Muscle of back (tissue), 11 donors: Measurements from ENCODE around the gene MYO3B. TPM values are rescaled to one million over a fixed set of nuclear protein-coding genes. Genes with fewer than 3 reads are reported as not detected.
A peak's percentile ranks its signal among the peaks of the same experiment; 100 is the strongest.

Experiments used
- DNase-seq, 3 donors: peaks; one replicate each; pipeline versions ENCODE4 v3.0.0 to v3.0.0-alpha.2; 2013
- polyA plus RNA-seq, 10 donors: library from polyadenylated mRNA; unstranded; fragments of 120-200 nt; gene quantifications; one replicate each; pipeline ENCODE4 v1.2.1, GENCODE V29; 2013; ENCODE audit not compliant: insufficient read length in 10 of 10

Gene MYO3B
- polyA plus RNA-seq, 10 donors, result 0.07 to 1.1 (median 0.16) TPM

GRCh38 chr2:170162271-170162632, 15.7 kb upstream of the MYO3B start:
- peak in 1 of 3 donors; percentile 23 for DNase-seq

- no peak for DNase-seq
Observed at GRCh38 chr2:170163411-170164065, 14.4 kb upstream of the MYO3B start.

GRCh38 chr2:170165129-170165528, 12.8 kb upstream of the MYO3B start:
- DNase-seq, result no peak

- DNase-seq, result no peak
Observed at GRCh38 chr2:170166735-170167134, 11.2 kb upstream of the MYO3B start.

GRCh38 chr2:170170281-170171040, 7.5 kb upstream of the MYO3B start:
- peak in 1 of 3 donors; percentile 13 for DNase-seq

GRCh38 chr2:170176212-170176611, 1.7 kb upstream of the MYO3B start:
- DNase-seq, result no peak

- no peak for DNase-seq
Observed at GRCh38 chr2:170180031-170180566, 2.2 kb downstream of the MYO3B start.

GRCh38 chr2:170181602-170182001, 3.7 kb downstream of the MYO3B start:
- no peak for DNase-seq

- no peak for DNase-seq
Observed at GRCh38 chr2:170185319-170185718, 7.4 kb downstream of the MYO3B start.

GRCh38 chr2:170189757-170190156, 11.8 kb downstream of the MYO3B start:
- DNase-seq, result no peak

- no peak for DNase-seq
Observed at GRCh38 chr2:170190172-170190571, 12.2 kb downstream of the MYO3B start.

GRCh38 chr2:170191166-170191866, 13.4 kb downstream of the MYO3B start:
- no peak for DNase-seq

- no peak for DNase-seq
Observed at GRCh38 chr2:170196963-170197362, 19.0 kb downstream of the MYO3B start.

GRCh38 chr2:170201275-170201674, 23.3 kb downstream of the MYO3B start:
- peak in 1 of 3 donors; percentile 23 for DNase-seq

- DNase-seq, result no peak
Observed at GRCh38 chr2:170201734-170202393, 23.9 kb downstream of the MYO3B start.

- peak; percentile 28 to 74 (median 55) for DNase-seq
Observed at GRCh38 chr2:170202437-170202836, 24.5 kb downstream of the MYO3B start.

- no peak for DNase-seq
Observed at GRCh38 chr2:170204298-170204951, 26.5 kb downstream of the MYO3B start.

GRCh38 chr2:170206246-170206645, 28.3 kb downstream of the MYO3B start:
- no peak for DNase-seq

GRCh38 chr2:170206805-170207407, 29.0 kb downstream of the MYO3B start:
- no peak for DNase-seq

GRCh38 chr2:170207901-170208300, 30.0 kb downstream of the MYO3B start:
- DNase-seq, result no peak

- no peak for DNase-seq
Observed at GRCh38 chr2:170208967-170209366, 31.0 kb downstream of the MYO3B start.
